Mesodermal cell (in vitro differentiated cells): Measurements from ENCODE around the gene MYO5A.

Experiments used
- H3K27ac ChIP-seq: 2 replicates; pipeline ENCODE4 v1.7.0; 2013; ENCODE audit warnings: mild to moderate bottlenecking, low read depth, low read length, moderate library complexity; ENCODE audit not compliant: severe bottlenecking
- H3K36me3 ChIP-seq: 2 replicates; pipeline ENCODE4 v1.7.1; 2013; ENCODE audit warnings: mild to moderate bottlenecking, low read length, moderate library complexity; ENCODE audit not compliant: control insufficient read depth, insufficient read depth
- H3K4me1 ChIP-seq: one replicate; pipeline ENCODE4 v1.7.1; 2013; ENCODE audit warnings: mild to moderate bottlenecking, low read length; ENCODE audit not compliant: insufficient read depth, control insufficient read depth, poor library complexity, severe bottlenecking
- H3K4me3 ChIP-seq: 2 replicates; pipeline ENCODE4 v1.7.0; 2013; ENCODE audit warnings: low read length, control low read depth, mild to moderate bottlenecking; ENCODE audit not compliant: insufficient read depth, poor library complexity, severe bottlenecking; ENCODE audit errors: extremely low read depth
- H3K9me3 ChIP-seq: 2 replicates; pipeline ENCODE4 v1.7.1; 2013; ENCODE audit warnings: mild to moderate bottlenecking, low read length, moderate library complexity; ENCODE audit not compliant: control insufficient read depth
- WGBS, 2 experiments: methylation state at CpG; one replicate each; pipeline ENCODE4 v1.1.5; 2013; ENCODE audit warnings: missing lambda C conversion rate in 2 of 2; ENCODE audit not compliant: insufficient coverage in 2 of 2; 5-methylcytosine and 5-hydroxymethylcytosine counted together

MYO5A gene

DNA sequence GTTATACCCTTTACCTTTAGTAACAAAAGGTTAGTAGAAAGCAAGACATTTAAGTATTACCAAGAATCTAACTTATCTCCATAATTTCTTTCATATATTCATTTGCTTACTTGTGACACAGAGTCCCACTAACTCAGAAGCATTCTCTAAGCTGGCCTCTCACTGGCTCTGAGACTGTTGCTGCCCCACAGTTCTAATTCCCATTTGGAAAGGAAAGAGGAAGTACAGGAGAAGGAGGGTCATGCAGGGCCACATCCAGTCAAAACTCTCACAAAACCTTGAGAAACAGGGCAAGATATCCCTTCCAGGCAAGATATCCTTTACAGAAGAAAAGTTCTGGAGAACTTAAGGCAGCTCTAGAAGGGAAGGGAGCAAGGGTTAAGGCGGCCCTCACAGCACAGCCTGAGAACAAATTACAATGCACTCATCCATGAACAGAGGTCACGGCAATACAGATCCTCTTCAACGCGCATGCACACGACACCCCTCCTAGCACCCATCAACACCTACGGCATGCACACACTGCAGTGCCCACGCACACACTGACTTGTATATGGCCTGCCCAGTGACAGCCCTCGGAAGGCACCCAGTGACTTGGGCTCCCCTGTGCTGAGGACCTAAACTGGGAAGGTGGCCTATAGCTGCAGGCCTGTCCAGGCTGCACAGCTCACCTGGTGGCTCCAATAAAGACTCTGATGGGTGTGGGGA, 220.1 kb downstream of the MYO5A start:
- 71 to 80% methylated on average over 4 to 7 of the region's 8 CpGs for WGBS, 2 experiments
- H3K27ac ChIP-seq = no peak overlapping the region
- H3K4me3 ChIP-seq = no peak overlapping the region
- no peaks in the 10 kb centered on the region for H3K9me3 ChIP-seq
- no peaks in the 10 kb centered on the region for H3K4me1 ChIP-seq
- H3K36me3 ChIP-seq = no peaks in the 10 kb centered on the region

DNA sequence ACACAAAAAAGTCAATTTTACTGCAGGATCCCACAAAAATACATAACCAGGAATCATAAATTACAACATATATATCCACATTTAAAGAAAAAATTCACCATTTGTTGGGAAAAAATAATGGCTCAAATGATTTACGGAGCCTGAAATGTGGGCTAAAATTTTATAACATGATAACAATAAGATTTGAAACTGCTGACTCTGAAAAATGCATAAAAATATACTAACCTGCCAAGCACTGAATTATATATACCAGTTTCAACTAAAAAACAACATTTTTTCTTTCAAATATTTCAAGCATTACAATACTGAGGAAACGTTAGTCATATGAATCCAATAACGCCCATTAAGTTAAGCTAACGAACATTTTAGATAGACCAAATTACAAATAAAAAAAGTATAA, 220.8 kb downstream of the MYO5A start:
- Histone ChIP-seq H3K36me3 (no peaks in the 10 kb centered on the region), H3K4me3 (no peak overlapping the region), H3K27ac (no peak overlapping the region), H3K4me1 (no peaks in the 10 kb centered on the region), H3K9me3 (no peaks in the 10 kb centered on the region)
- no CpG with 5 or more reads among the region's 4 CpGs for WGBS, 2 experiments

DNA sequence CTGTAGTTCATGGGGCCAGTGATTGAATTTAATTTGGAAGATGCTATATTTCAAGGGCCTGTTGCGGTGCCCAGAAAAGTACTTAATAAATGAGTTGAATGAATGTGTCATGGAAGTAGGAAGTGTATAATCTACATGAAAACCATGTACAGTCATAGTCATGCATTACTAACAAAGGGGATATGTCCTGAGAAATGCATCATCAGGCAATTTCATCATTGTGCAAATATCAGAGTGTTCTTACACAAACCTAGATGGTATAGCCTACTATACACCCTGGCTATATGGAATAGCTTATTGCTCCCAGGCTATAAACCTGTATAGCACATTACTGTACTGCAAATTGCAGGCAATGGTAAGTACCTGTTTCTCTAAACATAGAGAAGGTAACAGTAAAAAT, 222.4 kb downstream of the MYO5A start:
- H3K9me3 ChIP-seq = no peaks in the 10 kb centered on the region
- no CpG with 5 or more reads among the region's 1 CpG for WGBS, 2 experiments
- H3K36me3 ChIP-seq = no peaks in the 10 kb centered on the region
- no peaks in the 10 kb centered on the region for H3K4me1 ChIP-seq
- H3K4me3 ChIP-seq = no peak overlapping the region
- no peak overlapping the region for H3K27ac ChIP-seq

DNA sequence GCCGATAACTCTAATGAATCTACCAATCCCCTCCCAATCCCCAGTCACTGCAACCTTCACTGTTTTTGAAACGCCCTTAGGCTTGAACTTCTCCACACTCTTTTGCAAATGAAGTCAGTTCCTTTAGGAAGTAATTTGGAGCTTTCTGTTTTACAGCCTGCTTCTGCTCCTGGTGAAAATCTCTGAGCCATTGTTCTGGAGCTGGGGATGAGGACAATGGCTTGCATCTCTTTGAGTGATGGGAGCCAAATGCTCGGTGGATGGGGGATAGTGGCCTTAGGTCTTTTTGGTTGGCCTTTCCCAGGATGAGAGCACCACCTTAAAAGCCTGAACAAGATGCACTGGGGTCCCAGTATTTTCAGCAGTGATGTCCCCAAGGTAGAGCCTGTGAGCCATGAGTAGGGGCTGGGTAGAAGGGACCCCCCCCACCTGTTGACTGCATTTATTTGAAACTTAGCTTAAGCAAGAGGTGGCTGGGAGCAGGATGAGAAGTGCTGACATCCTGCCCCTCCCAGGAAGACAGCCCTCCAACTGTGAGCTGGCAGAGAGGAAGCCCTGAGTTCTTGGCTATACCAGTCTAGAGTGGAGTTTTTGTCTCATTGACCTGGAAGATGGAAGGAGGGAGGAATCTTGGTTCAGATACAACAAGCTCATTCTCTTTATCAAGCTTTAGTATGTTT, 225.4 kb downstream of the MYO5A start:
- no peaks in the 10 kb centered on the region for H3K4me1 ChIP-seq
- no peak overlapping the region for H3K27ac ChIP-seq
- H3K9me3 ChIP-seq = no peaks in the 10 kb centered on the region
- 86 to 89% methylated on average over 1 of the region's 3 CpGs for WGBS, 2 experiments
- no peaks in the 10 kb centered on the region for H3K36me3 ChIP-seq
- no peak overlapping the region for H3K4me3 ChIP-seq

DNA sequence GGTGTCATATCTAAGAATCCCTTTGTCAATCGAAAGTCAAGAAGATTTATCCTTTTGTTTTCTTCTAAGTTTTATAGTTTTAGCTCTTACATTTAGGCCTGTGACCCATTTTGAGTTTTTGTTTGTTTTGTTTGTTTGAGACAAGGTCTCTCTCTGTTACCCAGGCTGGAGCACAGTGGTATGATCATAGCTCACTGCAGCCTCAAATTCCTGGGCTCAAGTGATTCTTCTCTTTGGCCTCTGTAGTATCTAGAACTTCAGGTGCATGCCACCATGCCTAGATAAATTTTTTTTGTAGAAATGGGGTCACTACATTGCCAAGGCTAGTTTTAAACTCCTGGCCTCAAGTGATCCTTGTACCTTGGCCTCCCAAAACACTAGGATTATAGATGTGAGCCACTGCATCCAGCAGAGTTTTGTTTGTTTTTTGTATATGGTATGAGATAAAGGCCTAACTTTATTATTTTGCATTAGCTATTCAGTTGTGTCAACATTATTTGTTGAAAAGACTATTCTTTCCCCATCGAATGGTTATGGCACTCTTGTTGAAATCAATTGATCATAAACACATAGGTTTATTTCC, 227.3 kb downstream of the MYO5A start:
- H3K4me3 ChIP-seq = no peak overlapping the region
- H3K4me1 ChIP-seq = no peaks in the 10 kb centered on the region
- no peaks in the 10 kb centered on the region for H3K9me3 ChIP-seq
- WGBS, 2 experiments = 100% methylated on average over 1 of the region's 2 CpGs; no CpG with 5 or more reads in 1 of the 2 experiments
- no peak overlapping the region for H3K27ac ChIP-seq
- no peaks in the 10 kb centered on the region for H3K36me3 ChIP-seq

DNA sequence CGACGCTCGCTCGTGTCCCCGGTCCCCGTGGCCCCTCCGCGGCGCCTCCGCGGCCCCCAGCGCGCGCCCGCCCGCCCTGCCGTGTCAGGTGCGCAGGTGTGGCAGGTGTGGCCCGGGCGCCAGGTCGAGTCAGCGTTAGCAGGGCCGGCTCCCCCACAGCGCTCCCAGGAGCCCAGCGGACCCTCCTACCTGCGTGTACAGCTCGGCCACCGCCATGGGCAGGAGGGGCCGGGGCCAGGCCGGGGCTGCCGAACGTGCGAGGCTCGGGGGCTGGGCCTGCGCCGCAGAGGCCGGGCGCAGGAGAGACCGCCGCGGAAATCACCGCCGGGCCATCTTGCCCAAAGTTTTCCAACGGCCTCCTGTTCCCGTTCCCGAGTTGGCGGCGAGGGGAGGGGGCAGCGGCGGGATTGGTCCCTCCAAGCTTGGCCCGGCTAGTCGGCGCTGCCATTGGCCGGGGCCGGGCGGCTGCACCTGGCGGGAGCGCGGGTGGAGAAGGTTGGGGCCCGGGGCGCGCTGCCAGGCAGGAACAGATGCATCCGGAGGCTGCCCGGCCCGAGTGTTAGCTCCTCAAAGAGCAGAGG, 233.2 kb downstream of the MYO5A start, which contains the start of gene MYO5C:
Gene MYO5C, minus strand, starts transcription at position 384 of the 581 bp plus-strand sequence. Its CDS starts 168 bp downstream, at position 216.
- H3K27ac ChIP-seq = no peak within 1 kb of the TSS
- H3K9me3 ChIP-seq = no peaks in the 10 kb centered on the region
- WGBS, 2 experiments = 0 to 1% methylated on average over 37 to 48 of the region's 65 CpGs
- H3K36me3 ChIP-seq = no peaks in the 10 kb centered on the region
- peak within 1 kb of the TSS; percentile 51 for H3K4me3 ChIP-seq
- H3K4me1 ChIP-seq = no peaks in the 10 kb centered on the region

DNA sequence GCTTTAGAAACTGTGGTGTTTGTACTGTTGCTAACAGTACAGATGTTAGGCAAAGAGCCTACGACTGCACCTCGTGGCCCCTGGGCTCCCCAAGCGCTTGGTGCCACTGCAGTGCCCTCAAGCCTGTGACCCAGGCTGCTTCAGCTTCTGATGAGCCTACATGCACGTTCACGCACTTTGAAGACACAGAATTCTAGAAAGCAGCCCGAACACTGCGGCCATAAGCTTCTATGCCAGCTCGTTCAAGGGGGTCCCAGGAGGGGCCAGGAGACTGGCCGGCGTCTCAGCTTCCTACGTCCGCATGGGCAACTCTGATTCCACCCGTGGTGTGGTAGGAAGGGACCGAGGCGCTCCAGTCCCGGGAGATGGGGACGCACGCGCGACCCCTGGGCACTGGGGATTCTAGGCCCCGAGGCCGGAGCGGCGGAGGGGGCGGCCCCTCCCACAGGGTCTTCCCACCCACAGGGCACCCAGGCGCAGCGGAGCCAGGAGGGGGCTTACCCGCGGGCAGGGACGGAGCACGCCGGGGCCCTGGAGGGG, 233.7 kb downstream of the MYO5A start:
- Histone ChIP-seq H3K4me1 (peaks cover under 1% of the 10 kb centered on the region), H3K36me3 (no peaks in the 10 kb centered on the region), H3K9me3 (no peaks in the 10 kb centered on the region), H3K27ac (no peak overlapping the region), H3K4me3 (peak overlapping the region; percentile 51)
- WGBS, 2 experiments = 16 to 19% methylated on average over 21 to 32 of the region's 32 CpGs

DNA sequence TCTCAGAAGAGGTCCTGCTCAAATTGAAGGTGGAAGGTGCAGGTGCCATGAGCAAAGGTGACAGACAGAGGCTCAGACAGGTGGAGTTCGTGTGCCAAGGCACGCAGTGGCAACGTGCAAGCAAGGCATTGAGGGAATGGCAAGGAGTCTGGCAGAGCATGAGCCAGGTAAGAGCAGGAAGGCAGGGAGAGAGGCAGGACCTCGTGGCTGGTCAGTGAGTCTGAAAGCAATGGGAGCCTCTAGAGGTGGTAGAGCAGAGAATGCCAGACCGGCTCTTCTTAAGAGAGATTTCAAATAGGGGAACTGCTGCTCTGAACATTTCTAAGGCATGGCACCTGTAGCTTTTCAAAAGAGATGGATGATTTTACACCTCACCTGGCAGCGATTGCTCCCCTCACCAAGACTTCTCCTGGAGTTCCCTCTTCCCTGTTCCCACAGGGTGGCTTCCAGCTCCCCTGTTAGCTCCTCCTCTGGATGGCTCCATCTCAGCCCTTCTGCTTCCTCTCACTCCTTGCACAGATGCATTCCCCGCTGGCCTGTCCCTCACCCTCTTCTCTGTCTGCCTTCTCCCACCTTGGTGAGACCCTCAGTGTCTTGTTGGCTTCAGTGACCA, 235.8 kb downstream of the MYO5A start:
- Histone ChIP-seq H3K9me3 (no peaks in the 10 kb centered on the region), H3K4me3 (no peak overlapping the region), H3K36me3 (no peaks in the 10 kb centered on the region), H3K4me1 (peaks cover 3% of the 10 kb centered on the region), H3K27ac (no peak overlapping the region)
- WGBS, 2 experiments = 81 to 89% methylated on average over 7 of the region's 7 CpGs

DNA sequence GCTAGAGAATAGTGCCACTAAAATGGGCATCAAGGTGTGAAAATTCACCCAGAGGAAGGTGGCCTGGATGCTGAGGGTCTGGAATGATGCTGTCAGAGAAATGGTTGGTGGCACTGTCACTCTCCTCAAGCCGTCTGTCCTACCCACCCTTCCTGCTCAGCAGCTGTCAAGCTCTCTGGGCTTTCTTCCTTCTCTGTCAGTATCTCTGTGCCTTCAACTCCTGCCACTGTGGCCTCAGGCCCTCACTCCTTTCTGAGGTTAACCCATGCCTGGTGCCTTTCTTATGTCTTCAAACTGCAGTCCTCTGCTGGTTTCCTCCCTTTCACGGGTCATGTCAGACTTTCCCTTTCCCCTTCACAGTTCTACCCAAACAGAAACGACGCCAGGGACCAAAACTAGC, 237.5 kb downstream of the MYO5A start:
- H3K4me3 ChIP-seq = no peak overlapping the region
- H3K4me1 ChIP-seq = peaks cover 3% of the 10 kb centered on the region
- 81 to 94% methylated on average over 2 of the region's 4 CpGs for WGBS, 2 experiments
- H3K9me3 ChIP-seq = no peaks in the 10 kb centered on the region
- H3K27ac ChIP-seq = no peak overlapping the region
- H3K36me3 ChIP-seq = no peaks in the 10 kb centered on the region

DNA sequence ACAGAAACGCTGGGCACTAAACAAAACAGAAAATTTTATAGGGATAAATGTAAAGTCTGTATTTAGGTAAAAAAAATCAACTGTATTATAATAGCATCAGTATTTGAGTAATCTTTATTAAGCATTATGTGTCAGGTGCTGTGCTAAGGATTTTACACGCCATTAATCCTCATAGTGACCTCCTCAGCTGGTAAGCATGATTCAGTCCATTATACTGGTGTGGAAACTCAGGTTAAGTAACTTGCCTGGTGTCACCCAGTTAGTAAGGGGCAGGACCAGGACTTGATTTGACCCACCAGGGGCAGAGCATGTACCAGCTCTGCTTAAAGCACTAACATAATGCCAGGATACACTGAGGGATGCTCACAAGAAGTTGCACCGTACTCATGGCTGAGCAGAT, 237.9 kb downstream of the MYO5A start:
- H3K36me3 ChIP-seq = no peaks in the 10 kb centered on the region
- H3K9me3 ChIP-seq = no peaks in the 10 kb centered on the region
- no peak overlapping the region for H3K27ac ChIP-seq
- H3K4me1 ChIP-seq = peaks cover 3% of the 10 kb centered on the region
- 100% methylated on average over 1 of the region's 3 CpGs for WGBS, 2 experiments
- H3K4me3 ChIP-seq = no peak overlapping the region
